WTC11 (cell line): Measurements from ENCODE around the gene AKR1B15. TPM values are rescaled to one million over a fixed set of nuclear protein-coding genes. Genes with fewer than 3 reads are reported as not detected.

Experiments used
- ATAC-seq: fragments of 200-7000 bp; cut with Tn5 transposase; 2 replicates; pipeline ENCODE4 v1.10.0; 2021; ENCODE audit warnings: mild to moderate bottlenecking, moderate library complexity
- CTCF ChIA-PET: fragments of 300-600 bp; sonication (Branson Sonifier 250); formaldehyde crosslinking; loops from one replicate; lab custom pipeline; 2021; ENCODE audit warnings: antibody characterized with exemption; lab: Charles Lee
- POLR2A ChIA-PET: fragments of 350-600 bp; sonication (Branson Sonifier 250); formaldehyde crosslinking; loops from one replicate; lab custom pipeline; 2021; ENCODE audit warnings: antibody characterized with exemption; lab: Charles Lee
- DNase-seq: peaks from one replicate; pipeline ENCODE4 v3.0.0; 2021; ENCODE audit warnings: low spot score
- H3K27ac Mint-ChIP-seq: 2 replicates; pipeline ENCODE4 v1.8.0; 2021; ENCODE audit warnings: mixed read lengths
- H3K27me3 Mint-ChIP-seq: 2 replicates; pipeline ENCODE4 v1.8.0; 2021; ENCODE audit warnings: low read depth, mild to moderate bottlenecking, moderate library complexity, mixed read lengths
- H3K36me3 Mint-ChIP-seq: 2 replicates; pipeline ENCODE4 v1.8.0; 2021; ENCODE audit warnings: mixed read lengths
- H3K4me1 Mint-ChIP-seq: 2 replicates; pipeline ENCODE4 v1.8.0; 2022; ENCODE audit warnings: mixed read lengths
- H3K4me3 Mint-ChIP-seq: 2 replicates; pipeline ENCODE4 v1.8.0; 2021; ENCODE audit warnings: mild to moderate bottlenecking, moderate library complexity, mixed read lengths
- H3K9me3 Mint-ChIP-seq: 2 replicates; pipeline ENCODE4 v1.8.0; 2021; ENCODE audit warnings: mixed read lengths
- AFF4 ChIP-seq: sonication (generic); formaldehyde crosslinking; IDR thresholded peaks from 2 replicates; pipeline ENCODE4 v1.8.1; 2023; ENCODE audit warnings: mild to moderate bottlenecking, missing genetic modification reagents, borderline replicate concordance
- AR ChIP-seq: fragments of 250-450 bp; sonication (Bioruptor Pico); IDR thresholded peaks from 2 replicates; pipeline ENCODE4 v1.9.0; 2021; ENCODE audit warnings: mild to moderate bottlenecking
- ARID4B ChIP-seq: sonication (generic); formaldehyde crosslinking; IDR thresholded peaks from 2 replicates; pipeline ENCODE4 v1.8.0; 2023; ENCODE audit warnings: missing genetic modification reagents, mild to moderate bottlenecking, borderline replicate concordance
- CREM ChIP-seq: sonication (generic); formaldehyde crosslinking; IDR thresholded peaks from 2 replicates; pipeline ENCODE4 v1.8.1; 2022; ENCODE audit warnings: mild to moderate bottlenecking, missing genetic modification reagents, moderate library complexity
- ESRRA ChIP-seq: sonication (generic); formaldehyde crosslinking; IDR thresholded peaks from 2 replicates; pipeline ENCODE4 v1.8.1; 2022; ENCODE audit warnings: mild to moderate bottlenecking, missing genetic modification reagents, borderline replicate concordance
- GABPB1 ChIP-seq: sonication (generic); formaldehyde crosslinking; IDR thresholded peaks from 2 replicates; pipeline ENCODE4 v1.8.1; 2023; ENCODE audit warnings: mild to moderate bottlenecking, missing genetic modification reagents
- IRF1 ChIP-seq: sonication (generic); formaldehyde crosslinking; IDR thresholded peaks from 2 replicates; pipeline ENCODE4 v1.8.0; 2023; ENCODE audit warnings: missing genetic modification reagents
- MAX ChIP-seq: sonication (generic); formaldehyde crosslinking; IDR thresholded peaks from 2 replicates; pipeline ENCODE4 v1.8.0; 2022; ENCODE audit warnings: mild to moderate bottlenecking, missing genetic modification reagents
- NFATC4 ChIP-seq: fragments of 250-450 bp; sonication (Bioruptor Pico); IDR thresholded peaks from 2 replicates; pipeline ENCODE4 v1.9.0; 2021; ENCODE audit warnings: mild to moderate bottlenecking
- NFE2L1 ChIP-seq: sonication (generic); formaldehyde crosslinking; IDR thresholded peaks from 2 replicates; pipeline ENCODE4 v1.8.1; 2023; ENCODE audit warnings: missing genetic modification reagents
- NR2C2 ChIP-seq: sonication (generic); formaldehyde crosslinking; IDR thresholded peaks from 2 replicates; pipeline ENCODE4 v1.8.0; 2022; ENCODE audit warnings: mild to moderate bottlenecking, missing genetic modification reagents
- OVOL2 ChIP-seq: fragments of 250-450 bp; sonication (Bioruptor Pico); IDR thresholded peaks from 2 replicates; pipeline ENCODE4 v1.9.0; 2021; ENCODE audit warnings: mild to moderate bottlenecking, borderline replicate concordance
- PRDM15 ChIP-seq: sonication (generic); formaldehyde crosslinking; IDR thresholded peaks from 2 replicates; pipeline ENCODE4 v1.8.0; 2022; ENCODE audit warnings: missing genetic modification reagents
- TEAD1 ChIP-seq: sonication (generic); formaldehyde crosslinking; IDR thresholded peaks from 2 replicates; pipeline ENCODE4 v1.8.0; 2022; ENCODE audit warnings: mild to moderate bottlenecking, missing genetic modification reagents
- ZNF281 ChIP-seq: sonication (generic); formaldehyde crosslinking; IDR thresholded peaks from 2 replicates; pipeline ENCODE4 v1.8.0; 2023; ENCODE audit warnings: mild to moderate bottlenecking, missing genetic modification reagents
- ZNF396 ChIP-seq: fragments of 250-450 bp; sonication (Bioruptor Pico); IDR thresholded peaks from 2 replicates; pipeline ENCODE4 v1.8.0; 2021; ENCODE audit warnings: mild to moderate bottlenecking, moderate library complexity, borderline replicate concordance
- ZNF425 ChIP-seq: fragments of 250-450 bp; sonication (Bioruptor Pico); conservative IDR thresholded peaks from 2 replicates; pipeline ENCODE4 v1.9.0; 2021; ENCODE audit warnings: mild to moderate bottlenecking
- total RNA-seq: library from RNA; stranded (reverse); gene quantifications from 3 replicates; pipeline ENCODE4 v1.2.3, GENCODE V29; 2021

AKR1B15 gene
- total RNA-seq, 1 experiment from 2014 or later, result not detected

GRCh38 chr7:134574322-134574721 lies 25.4 kb downstream of the AKR1B15 start:
- Mint-ChIP-seq H3K36me3 (peaks cover 22% of the 10 kb centered on the region), H3K4me3 (no peak overlapping the region), H3K27ac (no peak overlapping the region), H3K9me3 (peaks cover 27% of the 10 kb centered on the region), H3K27me3 (peaks cover 5% of the 10 kb centered on the region), H3K4me1 (no peaks in the 10 kb centered on the region)
- CTCF ChIA-PET, result no interaction called here
- ATAC-seq (no peak), DNase-seq (no peak)
- POLR2A ChIA-PET, result no interaction called here
- TF ChIP-seq NFE2L1 (CRISPR knock-in tag) (no peak), AR (CRISPR knock-in tag) (no peak), PRDM15 (CRISPR knock-in tag) (no peak), NFATC4 (CRISPR knock-in tag) (no peak), GABPB1 (CRISPR knock-in tag) (no peak), ESRRA (CRISPR knock-in tag) (no peak), OVOL2 (CRISPR knock-in tag) (no peak), NR2C2 (CRISPR knock-in tag) (no peak), ZNF281 (CRISPR knock-in tag) (no peak), ARID4B (no peak), ZNF425 (CRISPR knock-in tag) (no peak), IRF1 (CRISPR knock-in tag) (no peak), AFF4 (CRISPR knock-in tag) (no peak), MAX (CRISPR knock-in tag) (no peak), CREM (CRISPR knock-in tag) (no peak), TEAD1 (no peak), ZNF396 (CRISPR knock-in tag) (no peak)
